HG03442 (cell line): ENCODE measurements around the gene DDAH1.
"Not testable (repeated sequence)": the region's sequence is repeated elsewhere in the genome, so short reads cannot be mapped to it uniquely, and the experiment has no call there.

Experiments used
- ATAC-seq: cut with Tn5 transposase; IDR thresholded peaks from one replicate; pipeline ENCODE4 v1.9.1; 2021; ENCODE audit warnings: mild to moderate bottlenecking, moderate library complexity; ENCODE audit not compliant: unreplicated experiment

Gene DDAH1

DNA sequence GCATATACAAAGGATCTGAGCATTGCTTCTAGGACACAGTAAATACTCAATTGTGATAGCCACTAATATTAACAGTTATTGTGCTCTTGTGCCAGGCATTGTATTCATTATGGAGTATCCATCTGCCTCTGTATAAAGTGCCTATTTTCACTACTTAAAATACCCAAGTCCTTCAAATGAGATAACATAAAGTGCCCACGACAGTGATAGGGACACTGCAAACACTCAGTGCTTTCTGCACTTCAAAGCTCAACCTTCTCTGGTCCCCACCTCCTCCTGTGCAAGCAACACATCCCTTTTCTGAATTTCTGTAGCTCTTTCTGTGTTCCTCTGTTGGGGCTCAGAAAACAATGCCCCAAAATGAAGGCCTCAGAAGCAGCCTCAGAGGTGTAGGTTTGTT lies 6.6 kb upstream of the DDAH1 start:
- ATAC-seq: no peak

DNA sequence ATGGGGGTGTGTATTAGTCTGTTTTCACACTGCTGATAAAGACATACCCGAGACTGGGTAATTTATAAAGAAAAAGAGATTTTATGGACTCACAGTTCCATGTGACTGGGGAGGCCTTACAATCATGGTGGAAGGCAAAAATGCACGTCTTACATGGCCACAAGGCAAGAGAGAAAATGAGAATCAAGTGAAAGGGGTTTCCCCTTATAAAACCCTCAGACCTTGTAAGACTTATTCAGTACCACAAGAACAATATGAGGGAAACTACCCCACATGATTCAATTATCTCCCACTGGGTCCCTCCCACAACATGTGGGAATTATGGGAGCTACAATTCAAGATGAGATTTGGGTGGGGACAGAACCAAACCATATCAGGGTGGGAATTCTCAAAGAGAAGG lies 5.2 kb upstream of the DDAH1 start:
- ATAC-seq: not testable (repeated sequence)

DNA sequence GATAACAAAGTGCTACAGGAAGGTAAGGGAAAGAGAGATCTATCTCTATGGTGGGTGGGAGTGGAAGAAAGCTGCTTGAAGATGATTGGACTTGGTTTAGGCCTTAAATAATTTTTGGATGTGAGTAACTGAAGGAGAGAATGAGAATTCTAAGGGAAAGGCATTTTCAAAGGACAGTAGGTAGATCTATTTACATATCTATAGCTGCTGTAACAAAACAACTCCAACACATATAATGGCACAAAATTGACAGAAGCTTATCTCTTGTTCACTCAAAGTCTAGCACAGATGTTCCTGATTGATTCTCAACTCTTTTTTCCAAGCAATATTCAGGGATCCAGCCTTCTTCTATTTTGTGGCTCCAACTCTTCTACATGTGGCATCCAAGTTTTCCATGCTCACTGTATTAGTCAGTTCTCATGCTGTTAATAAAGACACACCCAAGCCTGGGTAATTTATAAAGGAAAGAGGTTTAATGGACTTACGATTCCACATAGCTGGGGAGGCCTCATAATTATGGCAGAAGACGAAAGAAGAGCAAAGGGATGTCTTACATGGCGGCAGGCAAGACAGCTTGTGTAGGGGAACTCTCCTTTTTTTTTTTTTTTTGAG lies 3.1 kb upstream of the DDAH1 start:
- ATAC-seq: no peak

DNA sequence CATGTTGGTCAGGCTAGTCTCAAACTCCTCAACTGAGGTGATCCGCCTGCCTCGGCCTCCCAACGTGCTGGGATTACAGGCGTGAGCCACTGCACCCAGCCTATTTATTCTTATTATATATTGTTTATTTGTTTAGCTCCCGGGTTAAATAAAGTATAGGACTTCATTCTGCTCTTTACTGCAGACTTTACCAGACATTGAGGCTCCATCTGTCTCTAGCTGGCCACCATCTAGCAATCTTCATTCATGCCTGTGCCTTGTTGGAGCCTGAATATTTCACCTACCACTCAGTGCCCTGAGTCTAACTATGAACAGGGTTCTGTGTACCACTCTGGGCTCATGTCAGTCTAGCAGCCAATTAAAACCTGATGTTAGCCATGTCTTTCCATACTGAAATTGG lies 2.1 kb upstream of the DDAH1 start:
- ATAC-seq: no peak

DNA sequence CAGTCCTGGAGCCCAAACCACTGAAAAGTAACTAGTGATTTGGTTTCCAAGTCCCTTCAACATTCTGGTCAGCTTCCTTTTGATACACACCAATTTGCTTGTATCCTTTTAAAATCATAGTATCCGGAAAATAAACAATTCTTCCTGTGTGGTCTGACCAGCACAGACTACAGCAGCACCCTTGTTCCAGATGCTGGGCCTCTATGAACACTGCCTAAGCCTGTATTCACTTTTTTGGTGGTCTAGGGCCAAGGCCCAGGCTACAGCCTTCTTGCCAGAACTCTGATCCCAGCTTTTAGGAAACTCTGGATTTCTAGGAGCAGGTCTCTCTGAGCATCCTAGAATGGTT lies 801 bp upstream of the DDAH1 start:
- ATAC-seq: no peak

DNA sequence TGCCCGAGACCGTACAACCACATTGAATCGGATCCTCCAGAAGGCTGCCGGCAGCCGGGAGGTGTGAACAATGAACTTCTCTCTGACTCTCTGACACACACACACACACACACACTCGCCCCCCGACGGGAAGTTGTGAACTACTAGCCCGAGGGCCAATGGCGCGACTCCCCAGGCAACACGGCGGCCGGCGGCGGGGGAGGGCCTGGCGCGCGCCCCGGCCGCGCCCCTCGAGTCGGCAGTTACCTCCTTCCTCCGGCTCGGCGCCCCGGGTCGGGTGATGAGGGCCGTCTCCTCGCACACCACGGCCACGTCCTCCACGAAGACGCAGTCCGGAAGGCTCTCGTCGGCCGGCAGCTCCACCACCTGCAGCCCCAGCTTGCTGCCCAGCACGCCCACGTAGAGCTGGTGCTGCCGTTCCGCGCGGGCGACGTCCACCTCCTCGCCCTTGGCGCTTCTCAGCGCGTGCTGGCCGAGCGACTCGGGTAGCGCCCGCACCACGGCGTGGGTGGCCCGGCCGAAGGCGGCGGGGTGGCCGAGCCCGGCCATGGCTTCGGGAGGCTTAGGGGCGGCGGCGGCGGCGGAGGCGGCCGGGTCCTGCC lies 361 bp downstream of the DDAH1 start:
- no peak for ATAC-seq

DNA sequence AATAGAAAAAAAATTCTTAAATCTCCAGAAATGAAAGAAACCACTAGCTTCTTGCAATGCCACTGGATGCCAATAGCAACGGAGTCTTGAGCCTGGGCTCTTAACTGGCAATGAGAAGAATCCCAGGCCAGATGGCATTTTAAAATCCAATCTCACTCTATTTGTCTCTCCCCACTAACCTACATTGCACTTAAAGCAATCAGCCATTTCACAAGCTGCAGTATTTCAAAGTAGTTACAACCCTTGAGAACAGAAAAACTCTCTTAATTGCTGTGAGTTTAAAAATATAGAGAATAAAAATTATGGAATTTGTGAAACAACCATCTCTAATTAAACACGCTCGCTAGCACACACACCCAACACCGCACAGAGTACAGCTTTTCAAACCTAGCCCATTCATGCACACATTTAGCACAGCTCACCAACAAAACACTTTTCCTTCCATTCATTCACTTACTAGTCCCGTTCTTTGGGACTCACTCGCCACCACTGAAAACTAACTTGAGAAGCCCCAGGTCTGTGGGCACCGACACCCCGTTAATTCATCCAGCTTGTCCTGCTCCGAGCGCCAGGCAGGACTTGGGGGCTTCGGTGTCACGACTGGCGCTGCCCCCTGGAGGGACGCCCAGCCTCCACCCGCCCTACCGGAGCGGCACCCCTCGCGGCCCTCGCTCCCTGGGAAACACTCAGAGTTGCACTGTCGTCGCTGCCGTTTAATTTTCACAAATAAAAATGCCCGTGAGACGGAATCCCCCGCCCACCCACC lies 1.0 kb downstream of the DDAH1 start:
- no peak for ATAC-seq

DNA sequence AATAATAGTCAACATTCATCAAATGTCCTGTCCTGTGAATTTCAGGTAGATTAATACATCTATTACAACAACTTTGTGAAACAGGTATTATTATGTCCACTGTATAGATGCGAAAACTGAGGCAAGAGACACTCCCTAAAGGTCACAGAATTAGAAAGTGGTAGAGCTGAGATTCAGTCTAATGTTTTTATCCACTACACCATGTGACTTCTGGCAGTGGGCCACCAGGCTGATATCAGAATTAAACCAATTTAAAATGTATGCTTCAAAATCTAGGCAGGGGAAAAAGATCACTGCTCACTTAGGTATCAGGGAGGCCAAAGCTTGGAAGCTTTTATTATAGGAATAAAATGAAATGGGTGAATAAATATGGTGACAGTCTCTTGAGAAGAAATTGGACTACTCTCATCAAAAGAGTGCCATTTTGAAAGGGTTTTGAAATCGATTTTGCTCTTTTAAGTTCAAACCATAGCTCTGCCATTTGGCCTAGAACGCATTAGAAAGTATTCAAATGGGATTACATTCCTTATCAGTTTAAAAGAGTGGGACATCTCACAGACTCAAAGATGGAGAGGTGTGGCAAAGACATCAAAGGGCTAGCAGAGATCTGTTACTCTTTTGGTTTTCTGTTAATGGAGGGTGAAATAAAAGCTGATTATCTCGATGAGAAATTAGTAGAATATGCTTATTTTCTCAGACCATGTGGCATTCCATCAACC lies 1.9 kb downstream of the DDAH1 start:
- no peak for ATAC-seq

DNA sequence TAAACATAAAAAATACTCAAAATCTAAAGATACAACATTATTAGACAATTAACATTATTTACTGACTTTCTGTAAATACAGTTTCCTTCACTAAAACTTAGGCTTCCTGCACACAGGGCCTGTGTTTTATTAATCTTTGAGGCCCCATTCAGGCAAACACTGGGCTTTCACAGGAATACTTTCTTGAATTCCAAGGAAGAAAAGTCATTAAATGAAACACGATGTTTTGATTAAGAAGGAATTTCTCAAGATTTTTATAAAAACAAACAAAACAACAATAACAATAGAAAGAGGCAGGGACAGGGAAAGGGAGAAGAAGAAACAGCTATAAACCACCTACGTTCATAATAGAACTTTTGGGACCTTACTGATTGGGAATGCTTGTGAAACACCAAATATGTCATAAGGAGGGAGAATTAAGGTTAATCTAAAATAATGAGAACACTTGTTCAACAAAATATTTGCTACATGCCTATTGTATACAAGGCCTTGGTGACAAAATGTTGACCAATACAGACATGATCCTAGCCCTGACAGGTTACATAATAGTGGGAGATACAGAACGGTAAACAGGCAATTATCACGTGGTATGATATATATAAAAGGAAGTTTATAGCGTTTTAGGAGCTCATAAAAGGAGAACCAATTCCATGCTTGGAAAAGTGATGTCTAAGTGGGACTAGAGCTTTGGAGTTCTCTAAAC lies 3.6 kb downstream of the DDAH1 start:
- no peak for ATAC-seq

DNA sequence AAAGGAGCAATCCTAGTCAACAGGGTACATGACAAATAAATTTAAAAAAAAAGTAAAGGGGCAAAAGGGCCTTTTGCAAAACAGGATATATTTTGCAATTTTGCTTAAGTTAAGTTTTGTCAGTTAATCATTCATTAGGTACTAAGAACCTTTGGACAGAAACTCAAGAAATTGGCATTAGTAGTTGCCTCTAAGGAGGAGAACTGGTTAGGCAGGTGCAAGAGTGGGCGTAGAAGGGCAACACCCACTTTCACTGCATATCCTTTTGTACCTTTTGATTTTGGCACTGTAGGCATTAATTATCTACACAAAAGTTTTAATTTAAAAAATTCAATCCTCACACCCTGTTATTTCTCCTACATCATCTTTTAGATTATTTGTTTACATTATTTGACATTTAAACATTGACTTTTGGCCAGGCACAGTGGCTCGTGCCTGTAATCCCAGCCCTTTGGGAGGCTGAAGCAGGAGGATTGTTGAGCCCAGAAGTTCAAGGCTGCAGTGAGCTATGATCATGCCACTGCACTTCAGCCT lies 4.3 kb downstream of the DDAH1 start:
- ATAC-seq: no peak

DNA sequence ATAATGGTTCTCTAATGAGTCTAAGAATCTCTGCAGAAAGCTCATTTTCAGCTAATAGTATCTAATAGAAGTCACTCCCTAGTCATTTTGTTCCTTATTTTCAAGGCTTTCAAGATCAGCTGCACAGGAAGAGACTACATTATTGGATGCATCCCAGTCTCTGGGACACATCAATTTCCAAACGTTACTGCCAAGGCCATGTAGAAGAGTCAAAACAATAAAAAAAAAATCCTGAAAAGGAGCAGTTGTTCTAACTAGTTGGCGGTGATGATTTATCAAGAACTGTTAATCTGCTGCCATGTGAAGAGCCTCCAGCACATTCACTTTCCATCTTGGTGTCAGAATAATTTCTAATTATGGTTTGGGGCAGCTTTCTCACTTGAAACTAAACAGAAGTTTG lies 5.7 kb downstream of the DDAH1 start:
- no peak for ATAC-seq

DNA sequence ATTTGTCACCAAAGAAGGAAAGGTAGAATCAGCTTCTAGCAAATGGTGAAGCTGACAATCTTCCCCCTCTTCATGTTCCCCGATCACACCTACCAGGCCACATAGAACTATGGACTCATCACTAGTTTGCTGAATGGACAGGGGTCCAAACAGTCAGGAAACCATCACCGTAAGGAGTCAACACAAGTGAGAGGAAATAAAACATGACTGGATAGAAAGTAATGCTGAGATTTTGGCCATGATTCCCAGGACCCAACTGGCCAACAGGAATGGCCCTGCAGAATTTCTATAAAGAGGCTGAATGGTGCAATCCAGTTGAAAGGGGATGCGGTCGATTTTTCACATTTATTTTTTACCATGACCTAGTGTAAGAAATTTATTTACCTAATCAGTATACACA lies 10.7 kb downstream of the DDAH1 start:
- ATAC-seq: no peak

DNA sequence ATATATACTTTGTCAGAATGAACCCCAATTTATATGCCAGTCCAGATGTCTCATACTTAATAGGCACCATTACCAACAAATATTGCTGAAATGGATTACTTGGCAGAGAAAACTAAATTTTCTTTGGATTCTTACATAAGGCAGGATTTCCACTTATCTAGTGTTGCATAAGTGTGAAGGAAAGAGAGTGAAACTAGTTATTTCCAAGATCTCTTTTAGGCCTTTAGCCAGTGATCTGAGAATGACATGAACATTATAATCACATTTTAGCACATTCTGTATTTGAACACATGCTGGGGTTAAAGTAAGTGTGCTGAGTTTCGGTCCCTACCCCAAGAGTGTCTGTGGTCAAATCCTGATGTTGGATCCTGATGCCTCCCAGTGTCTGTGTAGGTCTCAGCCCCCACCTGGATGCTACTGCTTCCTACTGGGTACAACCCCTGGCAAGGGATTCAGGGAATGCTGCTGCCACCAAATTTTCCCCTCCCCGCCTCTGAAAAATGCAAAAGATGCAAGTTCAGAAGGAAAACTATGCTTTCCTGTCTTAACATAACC lies 11.2 kb downstream of the DDAH1 start:
- no peak for ATAC-seq

DNA sequence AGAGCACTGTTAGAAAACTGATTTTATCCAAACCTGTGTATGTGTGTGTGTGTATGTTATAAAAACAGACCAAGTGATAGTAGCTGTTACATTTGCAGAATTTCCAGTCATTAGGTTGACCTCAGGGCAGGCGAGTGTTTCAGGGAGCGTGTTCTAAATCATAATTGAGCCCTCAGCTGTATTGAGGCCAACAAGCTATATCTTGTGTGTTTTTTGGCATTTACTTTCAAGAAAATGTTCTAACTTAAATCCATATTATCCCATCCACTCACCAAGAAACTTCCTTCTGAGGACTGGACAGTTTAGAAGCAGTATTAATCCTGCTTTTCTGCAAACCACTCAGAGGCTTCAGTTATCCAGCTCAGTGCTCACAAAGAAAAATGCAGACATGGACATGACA lies 12.0 kb downstream of the DDAH1 start:
- ATAC-seq: no peak

DNA sequence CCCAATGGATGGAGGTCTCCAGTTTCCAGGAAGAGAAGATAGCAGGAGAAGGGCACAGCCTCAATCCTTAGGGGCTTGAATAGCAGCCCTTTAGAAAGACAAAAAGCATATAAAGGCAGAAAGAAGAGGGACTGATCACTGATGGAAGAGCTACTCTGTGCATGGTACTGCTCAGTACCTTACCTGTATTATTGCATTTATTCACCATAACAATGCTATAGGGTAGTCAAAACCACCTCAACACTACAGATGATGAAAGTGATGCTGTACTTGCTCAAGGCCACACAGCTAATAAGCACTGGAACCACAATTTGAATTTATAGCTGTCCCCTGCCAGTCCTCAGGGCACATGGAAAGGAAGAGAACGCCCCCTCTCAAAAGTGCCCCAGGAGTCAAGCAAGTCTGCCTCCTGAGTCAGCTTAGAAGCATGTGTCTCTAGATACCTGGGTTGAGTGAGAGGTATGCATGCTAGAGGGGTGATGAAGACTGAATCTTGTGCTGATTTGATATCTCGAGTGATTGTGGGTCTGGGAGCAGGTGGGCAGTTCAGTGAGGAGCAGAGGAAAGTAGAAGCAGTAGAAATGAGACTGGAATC lies 13.6 kb downstream of the DDAH1 start:
- no peak for ATAC-seq

DNA sequence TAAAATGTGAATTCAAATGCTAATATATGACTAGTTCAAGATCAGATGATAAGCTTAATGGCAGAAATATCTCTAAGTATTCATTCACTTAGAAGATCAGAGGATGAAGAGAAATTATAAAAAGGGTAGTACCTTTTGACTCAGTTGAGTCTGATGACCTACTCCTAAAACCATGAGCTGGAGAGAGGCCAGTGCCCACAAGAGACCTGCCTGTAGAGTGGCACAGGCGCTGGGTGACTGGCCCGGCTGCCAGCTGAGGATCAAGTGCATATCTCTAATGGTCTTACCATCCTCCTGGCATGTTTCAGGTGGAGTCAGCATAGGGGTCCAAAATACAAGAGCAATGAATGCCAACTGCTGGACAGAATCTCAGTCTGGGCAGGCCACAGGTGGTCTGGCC lies 14.1 kb downstream of the DDAH1 start:
- no peak for ATAC-seq

DNA sequence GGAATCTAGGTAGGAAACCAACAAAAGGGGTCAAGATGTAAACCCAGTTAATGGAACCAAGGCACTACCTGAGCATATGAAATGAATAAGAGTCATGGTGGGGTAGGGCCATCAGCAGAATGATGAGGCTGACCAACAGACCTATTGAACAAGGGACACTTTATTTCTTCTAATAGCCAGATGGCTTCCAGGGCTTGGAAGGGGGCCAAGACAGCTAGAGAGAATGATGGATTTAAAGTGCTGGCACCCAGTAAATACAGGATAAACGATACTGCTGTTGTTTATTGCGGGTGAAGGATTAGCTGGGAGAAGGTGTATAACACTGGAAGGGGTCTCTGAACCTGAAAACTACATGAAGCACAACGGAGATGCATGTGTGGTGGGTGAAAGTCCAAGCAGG lies 15.6 kb downstream of the DDAH1 start:
- ATAC-seq: no peak

DNA sequence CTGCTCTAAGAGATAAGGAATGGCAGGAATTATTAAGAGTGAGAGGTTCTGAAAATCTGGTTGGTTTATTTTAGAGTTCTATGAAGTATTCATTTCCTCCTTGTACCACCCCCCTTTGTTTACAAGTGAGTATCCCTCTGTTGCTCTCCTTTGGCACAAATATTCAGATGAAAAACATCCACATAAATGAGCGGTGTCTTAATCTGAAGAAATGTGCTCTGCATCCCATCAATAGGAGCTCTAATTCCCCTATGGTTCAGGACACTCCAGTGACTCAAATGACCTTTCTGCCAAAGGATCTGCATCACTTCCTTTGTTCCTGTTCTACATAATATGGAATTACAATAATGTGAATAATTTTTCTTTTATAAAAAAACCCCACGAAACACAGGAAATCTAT lies 16.6 kb downstream of the DDAH1 start:
- ATAC-seq: no peak

DNA sequence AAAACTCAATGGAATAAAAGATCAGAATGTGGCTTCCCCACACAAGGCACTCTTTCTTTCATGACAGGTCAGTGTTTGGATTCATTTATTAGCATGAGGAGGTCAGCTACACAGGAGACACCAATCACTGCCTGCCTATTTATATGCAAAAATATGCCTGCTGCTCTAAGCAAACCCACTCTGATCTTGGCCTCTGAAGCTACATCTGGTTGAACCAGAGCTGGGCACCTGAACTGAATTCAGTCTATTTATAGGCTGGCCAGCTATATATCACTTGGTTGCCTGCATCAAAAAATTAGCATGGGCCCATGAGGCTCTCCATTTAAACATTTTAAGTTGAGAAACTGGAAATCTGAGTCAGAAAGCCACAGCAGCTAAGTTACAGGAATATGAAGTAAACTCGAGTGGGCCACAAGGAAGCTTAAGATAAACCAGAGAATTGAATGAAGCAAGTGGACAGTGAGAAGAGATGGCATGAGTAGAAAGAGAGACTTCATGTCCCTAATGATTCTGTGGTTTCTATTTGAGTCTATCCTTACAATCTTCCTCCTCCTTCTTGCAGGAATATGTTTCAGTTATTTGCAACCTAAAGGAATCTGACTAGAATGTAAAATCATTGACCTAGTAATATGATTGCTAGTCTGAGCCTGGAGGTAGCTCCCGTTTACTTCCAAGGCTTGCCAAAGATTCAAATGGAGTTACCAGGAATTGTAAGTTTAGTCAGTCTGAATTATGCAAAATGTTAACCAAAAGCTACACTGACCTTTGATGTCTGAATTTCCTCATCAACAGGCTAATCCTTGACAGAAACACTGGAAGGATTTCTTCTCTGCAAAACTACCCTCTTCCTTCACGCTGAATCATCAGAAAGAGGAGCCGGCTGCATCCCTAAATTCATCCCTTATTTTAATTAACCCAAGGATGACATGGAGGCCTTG lies 17.7 kb downstream of the DDAH1 start:
- ATAC-seq: no peak
